ENCODE measurements around the gene MKLN1. TPM values are rescaled to one million over a fixed set of nuclear protein-coding genes. Genes with fewer than 3 reads are reported as not detected.

The MKLN1 gene
- 58.9 TPM for total RNA-seq
- 10 to 100 TPM; 24.5 to 36.6 (median 32.3) TPM for polyA plus RNA-seq

GRCh38 chr7:131327626-131328376, at the start of gene MKLN1:
Gene MKLN1 (plus strand): TSS chr7:131327876. CDS start chr7:131327900, 24 bp downstream.
- no peaks in the 10 kb centered on the region for H3K36me3 Mint-ChIP-seq
- H3K9me3 Mint-ChIP-seq = no peaks in the 10 kb centered on the region
- H3K27me3 Mint-ChIP-seq = no peaks in the 10 kb centered on the region
- Histone ChIP-seq H3K9me3 (ENCODE audit: control insufficient read depth in 2 of 2, low read length in 2 of 2) (no peaks in the 10 kb centered on the region), H3K4me1 (ENCODE audit: control insufficient read depth, insufficient read depth, low read length, poor library complexity, severe bottlenecking) (peaks cover 45% of the 10 kb centered on the region), H3K27me3 (ENCODE audit: control insufficient read depth, insufficient read depth, low read length) (no peaks in the 10 kb centered on the region), H3K36me3 (ENCODE audit: control insufficient read depth, insufficient read depth, low read length) (peaks cover 2% of the 10 kb centered on the region), H3K4me3 (ENCODE audit: low read depth, low read length) (peak within 1 kb of the TSS; percentile 94), H3K27ac (ENCODE audit: insufficient read depth, low read length, poor library complexity, severe bottlenecking) (peak within 1 kb of the TSS; percentile 91)
- H3K27ac Mint-ChIP-seq = peak within 1 kb of the TSS; percentile 96 to 98 (median 98)
- H3K4me1 Mint-ChIP-seq = peaks cover 46 to 75% (median 49%) of the 10 kb centered on the region in 4 donors
- H3K4me3 Mint-ChIP-seq = peak within 1 kb of the TSS; percentile 89 to 98 (median 94)
- ATAC-seq (ENCODE audit: low read depth in 2 of 2) (peak; percentile 95 to 97), DNase-seq (peak; percentile 84 to 93 (median 87))

GRCh38 chr7:131279044-131279443, 48.6 kb upstream of the MKLN1 start:
- H3K27me3 Mint-ChIP-seq = no peaks in the 10 kb centered on the region
- H3K27me3 ChIP-seq (ENCODE audit: control insufficient read depth, insufficient read depth, low read length) = no peaks in the 10 kb centered on the region
- no peaks in the 10 kb centered on the region for H3K36me3 Mint-ChIP-seq
- no peak overlapping the region for H3K4me3 Mint-ChIP-seq
- DNase-seq (no peak), ATAC-seq (ENCODE audit: low read depth in 2 of 2) (no peak)
- no peaks in the 10 kb centered on the region for H3K9me3 ChIP-seq (ENCODE audit: control insufficient read depth in 2 of 2, low read length in 2 of 2)
- no peaks in the 10 kb centered on the region for H3K36me3 ChIP-seq (ENCODE audit: control insufficient read depth, insufficient read depth, low read length)
- no peak overlapping the region for H3K27ac ChIP-seq (ENCODE audit: insufficient read depth, low read length, poor library complexity, severe bottlenecking)
- H3K4me1 Mint-ChIP-seq = peaks cover 0 to 5% (median 0%) of the 10 kb centered on the region in 4 donors
- H3K4me3 ChIP-seq (ENCODE audit: low read depth, low read length) = no peak overlapping the region
- no peak overlapping the region for H3K27ac Mint-ChIP-seq
- no peaks in the 10 kb centered on the region for H3K4me1 ChIP-seq (ENCODE audit: control insufficient read depth, insufficient read depth, low read length, poor library complexity, severe bottlenecking)
- peaks cover 0 to 7% (median 1%) of the 10 kb centered on the region in 7 donors for H3K9me3 Mint-ChIP-seq

GRCh38 chr7:131281266-131282048, 46.2 kb upstream of the MKLN1 start:
- Histone ChIP-seq H3K27ac (ENCODE audit: insufficient read depth, low read length, poor library complexity, severe bottlenecking) (no peak overlapping the region), H3K4me3 (ENCODE audit: low read depth, low read length) (no peak overlapping the region), H3K4me1 (ENCODE audit: control insufficient read depth, insufficient read depth, low read length, poor library complexity, severe bottlenecking) (no peaks in the 10 kb centered on the region), H3K9me3 (ENCODE audit: control insufficient read depth in 2 of 2, low read length in 2 of 2) (no peaks in the 10 kb centered on the region), H3K27me3 (ENCODE audit: control insufficient read depth, insufficient read depth, low read length) (no peaks in the 10 kb centered on the region), H3K36me3 (ENCODE audit: control insufficient read depth, insufficient read depth, low read length) (no peaks in the 10 kb centered on the region)
- no peak overlapping the region for H3K27ac Mint-ChIP-seq
- no peaks in the 10 kb centered on the region for H3K36me3 Mint-ChIP-seq
- H3K27me3 Mint-ChIP-seq = no peaks in the 10 kb centered on the region
- no peak overlapping the region for H3K4me3 Mint-ChIP-seq
- H3K4me1 Mint-ChIP-seq = peaks cover 0 to 5% (median 0%) of the 10 kb centered on the region in 4 donors
- ATAC-seq (ENCODE audit: low read depth in 2 of 2) = no peak
- no peak for DNase-seq
- H3K9me3 Mint-ChIP-seq = peaks cover 0 to 7% (median 1%) of the 10 kb centered on the region in 7 donors

GRCh38 chr7:131284702-131285419, 42.8 kb upstream of the MKLN1 start:
- Histone ChIP-seq H3K4me3 (ENCODE audit: low read depth, low read length) (no peak overlapping the region), H3K27ac (ENCODE audit: insufficient read depth, low read length, poor library complexity, severe bottlenecking) (no peak overlapping the region), H3K9me3 (ENCODE audit: control insufficient read depth in 2 of 2, low read length in 2 of 2) (no peaks in the 10 kb centered on the region), H3K4me1 (ENCODE audit: control insufficient read depth, insufficient read depth, low read length, poor library complexity, severe bottlenecking) (no peaks in the 10 kb centered on the region), H3K27me3 (ENCODE audit: control insufficient read depth, insufficient read depth, low read length) (no peaks in the 10 kb centered on the region), H3K36me3 (ENCODE audit: control insufficient read depth, insufficient read depth, low read length) (no peaks in the 10 kb centered on the region)
- DNase-seq (no peak), ATAC-seq (ENCODE audit: low read depth in 2 of 2) (no peak)
- Mint-ChIP-seq H3K27ac (no peak overlapping the region), H3K9me3 (peaks cover 0 to 8% (median 4%) of the 10 kb centered on the region in 7 donors), H3K27me3 (no peaks in the 10 kb centered on the region), H3K36me3 (no peaks in the 10 kb centered on the region), H3K4me1 (no peaks in the 10 kb centered on the region), H3K4me3 (no peak overlapping the region)

GRCh38 chr7:131285556-131285955, 42.1 kb upstream of the MKLN1 start:
- no peaks in the 10 kb centered on the region for H3K27me3 ChIP-seq (ENCODE audit: control insufficient read depth, insufficient read depth, low read length)
- ATAC-seq (ENCODE audit: low read depth in 2 of 2) (no peak), DNase-seq (no peak)
- no peak overlapping the region for H3K27ac ChIP-seq (ENCODE audit: insufficient read depth, low read length, poor library complexity, severe bottlenecking)
- H3K4me1 ChIP-seq (ENCODE audit: control insufficient read depth, insufficient read depth, low read length, poor library complexity, severe bottlenecking) = no peaks in the 10 kb centered on the region
- peaks cover 0 to 8% (median 2%) of the 10 kb centered on the region in 7 donors for H3K9me3 Mint-ChIP-seq
- H3K27ac Mint-ChIP-seq = no peak overlapping the region
- H3K36me3 Mint-ChIP-seq = no peaks in the 10 kb centered on the region
- H3K4me1 Mint-ChIP-seq = no peaks in the 10 kb centered on the region
- no peaks in the 10 kb centered on the region for H3K36me3 ChIP-seq (ENCODE audit: control insufficient read depth, insufficient read depth, low read length)
- H3K9me3 ChIP-seq (ENCODE audit: control insufficient read depth in 2 of 2, low read length in 2 of 2) = no peaks in the 10 kb centered on the region
- no peak overlapping the region for H3K4me3 ChIP-seq (ENCODE audit: low read depth, low read length)
- H3K4me3 Mint-ChIP-seq = no peak overlapping the region
- H3K27me3 Mint-ChIP-seq = no peaks in the 10 kb centered on the region

- Mint-ChIP-seq H3K36me3 (no peaks in the 10 kb centered on the region), H3K9me3 (peaks cover 0 to 6% (median 2%) of the 10 kb centered on the region in 7 donors), H3K27me3 (peaks cover 5% of the 10 kb centered on the region), H3K4me3 (no peak overlapping the region), H3K4me1 (no peaks in the 10 kb centered on the region), H3K27ac (no peak overlapping the region)
- ATAC-seq (ENCODE audit: low read depth in 2 of 2) (no peak), DNase-seq (no peak)
- Histone ChIP-seq H3K27me3 (ENCODE audit: control insufficient read depth, insufficient read depth, low read length) (no peaks in the 10 kb centered on the region), H3K36me3 (ENCODE audit: control insufficient read depth, insufficient read depth, low read length) (no peaks in the 10 kb centered on the region), H3K27ac (ENCODE audit: insufficient read depth, low read length, poor library complexity, severe bottlenecking) (no peak overlapping the region), H3K4me3 (ENCODE audit: low read depth, low read length) (no peak overlapping the region), H3K9me3 (ENCODE audit: control insufficient read depth in 2 of 2, low read length in 2 of 2) (no peaks in the 10 kb centered on the region), H3K4me1 (ENCODE audit: control insufficient read depth, insufficient read depth, low read length, poor library complexity, severe bottlenecking) (no peaks in the 10 kb centered on the region)
These were observed 39.2 kb upstream of the MKLN1 start for GRCh38 chr7:131288450-131288849.

- H3K9me3 Mint-ChIP-seq = peaks cover 0 to 5% (median 2%) of the 10 kb centered on the region in 7 donors
- H3K27me3 Mint-ChIP-seq = peaks cover 5% of the 10 kb centered on the region
- Histone ChIP-seq H3K27me3 (ENCODE audit: control insufficient read depth, insufficient read depth, low read length) (no peaks in the 10 kb centered on the region), H3K4me3 (ENCODE audit: low read depth, low read length) (no peak overlapping the region), H3K4me1 (ENCODE audit: control insufficient read depth, insufficient read depth, low read length, poor library complexity, severe bottlenecking) (no peaks in the 10 kb centered on the region), H3K36me3 (ENCODE audit: control insufficient read depth, insufficient read depth, low read length) (no peaks in the 10 kb centered on the region), H3K27ac (ENCODE audit: insufficient read depth, low read length, poor library complexity, severe bottlenecking) (no peak overlapping the region), H3K9me3 (ENCODE audit: control insufficient read depth in 2 of 2, low read length in 2 of 2) (no peaks in the 10 kb centered on the region)
- H3K36me3 Mint-ChIP-seq = no peaks in the 10 kb centered on the region
- ATAC-seq (ENCODE audit: low read depth in 2 of 2) (no peak), DNase-seq (no peak)
- H3K4me3 Mint-ChIP-seq = no peak overlapping the region
- no peak overlapping the region for H3K27ac Mint-ChIP-seq
- H3K4me1 Mint-ChIP-seq = no peaks in the 10 kb centered on the region
These were observed 38.6 kb upstream of the MKLN1 start for GRCh38 chr7:131289051-131289450.
